NCI-H1048 (cell line): ENCODE results near the gene OSBP2.
A peak's percentile ranks its signal among the peaks of the same experiment; 100 is the strongest.

ENCODE experiments used
- DNase-seq: peaks from one replicate; lab custom pipeline; 2025; lab: John Stamatoyannopoulos, UW

Gene OSBP2

DNA sequence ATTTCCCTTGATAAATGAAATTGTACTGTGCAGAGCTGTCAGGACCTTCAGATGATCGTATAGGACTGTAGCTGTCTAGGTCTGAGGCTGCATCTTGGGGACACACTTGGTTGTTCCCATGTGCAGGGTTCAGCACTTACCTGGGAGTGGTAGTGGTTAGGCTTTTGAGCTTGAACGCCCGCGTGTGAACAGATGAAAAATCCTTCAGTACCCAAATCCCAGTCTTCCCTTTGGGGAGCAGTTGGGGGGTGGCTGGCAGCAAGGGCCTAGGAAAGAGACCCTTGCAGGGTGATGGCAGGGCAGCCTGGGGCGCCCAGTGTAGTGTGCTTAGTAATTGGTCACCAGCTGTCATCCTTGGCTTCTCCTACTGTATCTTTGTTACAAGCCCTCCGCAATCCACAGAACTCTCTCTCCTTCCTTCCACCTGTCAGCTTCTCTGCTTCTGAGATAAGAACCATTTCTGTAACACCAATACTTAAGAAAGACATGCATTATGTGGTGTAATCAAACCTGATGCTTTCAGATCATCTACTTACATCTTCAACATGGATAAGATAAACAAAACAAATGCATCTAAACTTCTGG is 209.3 kb downstream of the OSBP2 start:
- DNase-seq: no peak

DNA sequence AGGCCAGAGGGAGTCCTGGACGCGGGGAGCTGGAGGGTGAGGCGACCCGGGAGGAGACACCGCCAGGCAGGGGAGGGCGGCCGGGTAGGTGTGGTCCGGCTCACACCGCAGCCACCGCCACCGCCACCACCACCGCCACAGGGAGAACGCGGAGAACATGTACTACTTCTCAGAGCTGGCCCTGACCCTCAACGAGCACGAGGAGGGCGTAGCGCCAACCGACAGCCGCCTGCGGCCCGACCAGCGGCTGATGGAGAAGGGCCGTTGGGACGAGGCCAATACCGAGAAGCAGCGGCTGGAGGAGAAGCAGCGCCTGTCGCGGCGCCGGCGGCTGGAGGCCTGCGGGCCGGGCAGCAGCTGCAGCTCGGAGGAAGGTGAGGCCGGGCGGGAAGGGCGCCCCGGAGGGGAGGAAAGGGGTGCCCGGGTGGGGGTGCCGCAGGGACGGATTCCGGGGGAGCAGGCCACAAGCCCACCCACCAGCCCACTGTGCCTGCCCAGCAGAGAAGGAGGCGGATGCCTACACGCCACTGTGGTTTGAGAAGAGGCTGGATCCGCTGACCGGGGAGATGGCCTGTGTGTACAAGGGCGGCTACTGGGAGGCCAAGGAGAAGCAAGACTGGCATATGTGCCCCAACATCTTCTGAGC is 211.1 kb downstream of the OSBP2 start:
- no peak for DNase-seq

- DNase-seq: no peak
Observed at GRCh38 chr22:30906411-30906810, 211.7 kb downstream of the OSBP2 start.

DNA sequence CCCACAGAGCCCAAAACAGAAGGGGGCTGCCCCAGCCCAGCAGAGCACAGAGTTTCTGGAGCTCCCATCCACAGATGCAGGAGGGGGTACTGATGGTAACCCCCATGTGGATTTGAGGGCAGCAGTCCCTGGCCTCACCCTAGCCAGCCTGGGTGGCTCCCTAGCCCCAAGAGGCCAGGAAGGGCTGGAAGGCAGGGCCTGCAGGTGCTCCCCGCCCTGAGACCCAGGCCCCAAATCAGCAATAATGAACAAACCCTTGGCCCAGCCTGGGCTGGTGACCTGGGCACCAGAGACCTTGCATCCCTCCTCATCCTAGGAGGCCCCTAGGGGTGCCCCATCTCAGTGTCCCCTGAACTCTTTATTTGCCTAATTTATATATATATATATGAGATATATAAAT is 212.3 kb downstream of the OSBP2 start:
- no peak for DNase-seq

DNA sequence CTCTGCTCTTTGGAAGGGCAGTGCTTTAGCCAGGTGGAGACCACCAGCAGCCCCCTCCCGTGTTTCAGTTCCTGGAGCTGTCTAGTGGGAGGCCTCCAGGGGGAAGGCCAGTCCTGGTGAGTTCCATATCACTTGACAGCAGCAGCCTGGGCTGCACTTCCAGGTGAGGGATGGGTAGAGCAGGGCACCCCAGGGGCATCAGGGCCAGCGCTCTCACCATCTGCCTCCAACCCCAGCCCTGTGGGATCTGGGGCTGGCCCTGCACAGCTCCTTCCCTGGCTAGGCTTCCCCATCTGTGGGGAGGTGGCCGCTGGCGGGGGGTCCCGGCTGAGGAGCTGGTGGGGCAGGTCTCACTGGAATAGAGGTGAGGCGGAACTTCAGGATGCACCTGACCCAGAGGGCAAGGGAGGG is 213.4 kb downstream of the OSBP2 start:
- DNase-seq: no peak

DNA sequence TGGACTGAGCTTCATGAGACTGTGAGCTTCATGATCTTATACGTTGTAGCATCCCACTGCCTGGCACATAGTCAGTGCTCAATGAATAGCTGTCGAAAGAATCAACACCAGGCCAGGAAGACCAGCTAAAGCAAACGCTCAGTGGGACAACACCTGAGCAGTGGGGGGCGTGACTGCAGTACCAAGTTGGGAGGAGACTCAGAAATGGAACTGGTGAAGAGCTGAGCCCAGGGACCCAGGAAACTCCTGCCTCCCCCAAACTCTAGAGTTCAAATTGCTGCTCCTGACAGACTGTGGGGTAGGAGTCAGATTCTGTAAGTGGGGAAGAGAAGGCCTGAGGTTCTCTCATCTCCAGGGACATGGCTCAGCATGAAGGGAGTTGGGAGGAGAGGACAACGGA is 214.6 kb downstream of the OSBP2 start:
- DNase-seq: no peak

GRCh38 chr22:30910358-30910757 is 215.7 kb downstream of the OSBP2 start:
- DNase-seq: no peak

GRCh38 chr22:30918761-30919160 is 224.1 kb downstream of the OSBP2 start:
- no peak for DNase-seq

DNA sequence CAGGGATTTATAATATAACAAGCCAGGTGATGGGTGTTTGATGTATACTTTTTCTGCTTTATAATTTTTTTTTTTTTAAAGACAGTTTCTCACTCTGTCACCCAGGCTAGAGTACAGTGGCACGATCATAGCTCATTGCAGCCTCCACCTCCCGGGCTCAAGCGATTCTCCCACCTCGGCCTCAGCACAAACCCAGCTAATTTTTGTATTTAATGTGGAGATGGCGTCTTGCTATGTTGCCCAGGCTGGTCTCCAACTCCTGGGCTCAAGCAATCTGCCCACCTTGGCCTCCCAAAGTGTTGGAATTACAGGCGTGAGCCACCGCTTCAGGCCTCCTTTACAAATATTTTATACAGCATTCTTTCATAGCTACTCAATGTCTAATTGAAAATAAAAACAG is 225.3 kb downstream of the OSBP2 start:
- DNase-seq: no peak

- DNase-seq: peak; percentile 10
Observed at GRCh38 chr22:30920407-30920806, 225.7 kb downstream of the OSBP2 start.

GRCh38 chr22:30921108-30921507 is 226.4 kb downstream of the OSBP2 start:
- DNase-seq: no peak

- no peak for DNase-seq
Observed at GRCh38 chr22:30922151-30922611, 227.5 kb downstream of the OSBP2 start.

GRCh38 chr22:30923168-30923900 is 228.7 kb downstream of the OSBP2 start:
- DNase-seq: no peak

- no peak for DNase-seq
Observed at GRCh38 chr22:30925667-30926066, 231.0 kb downstream of the OSBP2 start.

DNA sequence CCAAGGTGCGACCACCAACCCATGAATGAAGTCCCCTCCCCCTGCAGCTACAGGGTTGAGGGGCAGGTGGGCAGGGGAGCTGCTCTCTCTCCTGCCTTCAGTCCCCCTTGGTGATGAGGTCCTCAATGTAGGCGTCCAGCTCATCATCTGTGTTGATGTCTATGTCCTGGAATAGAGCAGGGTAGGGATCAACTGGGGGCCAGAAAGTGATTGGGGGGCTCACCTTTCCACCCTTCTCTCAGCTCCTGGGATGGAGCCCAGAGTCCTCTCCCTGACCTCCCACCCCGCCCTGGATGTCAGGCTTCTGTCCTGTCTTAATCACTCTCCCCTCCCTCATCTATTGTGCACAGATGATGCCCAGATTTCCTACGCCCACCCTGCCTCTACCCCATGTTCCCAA is 232.0 kb downstream of the OSBP2 start:
- no peak for DNase-seq

DNA sequence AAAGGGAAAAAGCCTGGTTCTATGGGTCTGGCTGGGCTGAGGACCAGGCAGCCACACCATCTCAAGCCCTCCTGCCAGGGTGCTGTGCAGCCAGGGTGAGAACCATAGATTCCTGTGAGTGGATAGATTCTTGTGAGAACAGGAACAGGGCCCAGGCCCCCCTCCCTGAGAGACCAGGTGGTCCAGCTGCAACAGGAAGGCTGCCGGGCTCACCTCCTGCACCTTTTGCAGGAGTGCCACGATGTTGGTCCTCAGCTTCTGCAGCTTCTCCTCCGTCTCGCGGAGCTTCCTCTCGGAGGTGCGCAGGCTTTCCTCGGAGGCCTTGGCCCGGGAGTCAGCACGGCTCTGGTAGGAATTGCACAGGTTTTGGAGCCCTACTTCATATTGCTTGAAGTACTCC is 233.1 kb downstream of the OSBP2 start:
- no peak for DNase-seq

DNA sequence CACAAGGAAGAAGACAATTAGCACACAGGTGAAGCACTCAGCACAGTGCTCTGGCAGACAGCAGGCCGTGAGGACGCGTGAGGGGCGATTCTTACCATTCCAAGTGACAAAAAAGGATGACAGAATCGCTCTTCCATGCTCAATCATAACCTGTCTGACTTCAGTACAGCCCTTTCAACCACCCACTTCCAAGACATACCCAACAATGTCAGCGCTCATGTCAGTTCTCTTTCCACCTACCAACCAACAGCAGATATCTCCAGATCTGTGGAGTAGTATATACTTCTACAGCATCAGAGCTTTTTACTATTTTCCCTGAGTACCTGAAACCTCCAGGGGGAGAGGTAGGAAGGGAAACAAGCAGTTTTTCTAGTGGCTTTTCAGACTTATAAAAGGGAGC is 233.7 kb downstream of the OSBP2 start:
- no peak for DNase-seq

DNA sequence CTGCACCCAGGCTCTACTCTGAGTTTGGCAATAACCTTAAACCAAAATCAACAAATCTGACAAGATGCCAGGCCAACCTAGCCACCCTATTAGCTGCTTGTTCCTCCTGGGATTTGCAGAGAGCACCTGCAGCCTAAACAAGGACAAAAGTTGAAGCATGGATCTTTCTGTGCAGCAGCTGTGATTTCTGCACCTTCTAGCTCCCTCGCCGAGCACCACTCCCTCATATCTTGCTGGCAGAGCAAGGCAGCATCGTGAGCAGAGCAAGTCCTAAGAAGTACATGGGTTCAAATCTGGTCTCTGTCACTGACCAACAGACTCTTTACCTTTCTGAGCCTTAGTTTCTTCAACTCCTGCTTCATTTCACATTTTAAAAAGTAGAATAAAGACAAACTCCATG is 235.6 kb downstream of the OSBP2 start:
- DNase-seq: no peak

DNA sequence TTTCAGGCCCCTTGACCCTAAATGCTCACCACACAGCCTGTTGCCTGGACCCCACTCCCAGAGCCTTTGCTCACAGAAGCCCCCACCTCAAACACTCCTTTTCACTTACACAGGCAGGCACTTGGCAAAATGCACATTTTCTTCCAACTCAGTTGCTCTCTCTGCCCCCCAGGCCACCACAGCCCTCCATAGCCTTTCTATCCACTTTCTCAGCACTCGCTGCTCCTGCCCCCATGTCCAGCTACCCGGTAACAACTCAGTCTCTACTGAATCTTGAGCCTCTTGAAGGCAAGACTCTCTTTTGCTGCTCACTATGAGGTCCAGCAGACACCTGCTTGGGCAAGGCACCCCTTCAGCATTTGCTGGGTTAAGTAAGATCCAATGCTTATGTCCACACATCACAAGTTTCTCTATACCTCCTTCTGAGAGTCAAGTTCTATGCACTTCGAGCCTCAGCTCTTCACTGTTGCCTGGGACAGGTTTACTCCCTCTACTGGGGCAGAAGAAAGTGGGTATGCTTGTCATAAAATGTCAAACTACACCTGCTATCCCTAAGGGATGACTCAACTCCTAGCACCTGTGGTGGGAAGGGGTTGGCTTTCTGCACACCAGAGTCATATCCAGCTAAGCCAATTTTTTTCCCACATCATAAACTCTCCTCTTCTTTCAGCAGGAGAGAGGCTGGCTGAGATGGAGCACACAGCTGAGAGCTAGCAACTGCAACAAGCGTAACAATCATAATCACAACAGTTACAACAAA is 237.0 kb downstream of the OSBP2 start:
- no peak for DNase-seq

DNA sequence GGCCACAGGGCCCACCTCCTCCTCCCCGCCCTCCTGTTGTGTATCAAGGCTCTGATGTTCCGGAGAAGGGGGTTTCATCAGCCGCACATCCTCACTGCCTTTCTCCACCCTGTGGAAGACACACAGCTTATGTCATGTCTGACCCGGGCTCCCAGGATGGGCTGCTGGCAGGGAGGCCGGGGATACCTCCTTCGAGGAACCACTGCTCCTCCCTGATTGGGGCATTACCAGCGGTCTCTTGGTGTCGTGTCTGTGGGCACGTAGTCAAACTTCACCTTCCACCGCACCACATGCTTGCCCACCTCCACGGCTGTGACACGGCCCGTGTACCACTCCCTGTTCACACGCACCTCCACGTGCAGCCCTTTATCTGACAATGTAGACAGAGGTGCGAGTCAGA is 238.0 kb downstream of the OSBP2 start:
- no peak for DNase-seq

- DNase-seq: no peak
Observed at GRCh38 chr22:30933457-30933856, 238.8 kb downstream of the OSBP2 start.

GRCh38 chr22:30934053-30934452 is 239.4 kb downstream of the OSBP2 start:
- DNase-seq: no peak
